Measurements from ENCODE around the gene PDAP1.
"Not testable (repeated sequence)": the region's sequence is repeated elsewhere in the genome, so short reads cannot be mapped to it uniquely, and the experiment has no call there.

PDAP1 gene, protein sequence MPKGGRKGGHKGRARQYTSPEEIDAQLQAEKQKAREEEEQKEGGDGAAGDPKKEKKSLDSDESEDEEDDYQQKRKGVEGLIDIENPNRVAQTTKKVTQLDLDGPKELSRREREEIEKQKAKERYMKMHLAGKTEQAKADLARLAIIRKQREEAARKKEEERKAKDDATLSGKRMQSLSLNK

GRCh38 chr7:99408379-99409191 is at the start of gene PDAP1, which contains the start of gene BUD31:
Gene PDAP1, minus strand, starts transcription at chr7:99408597. Its CDS starts 49 bp downstream, at chr7:99408548.
Gene BUD31, plus strand, starts transcription at chr7:99408969. Its CDS starts 2,124 bp downstream, at chr7:99411093.
- DNase-seq: peak; percentile 92

GRCh38 chr7:99457650-99458493 is 49.5 kb upstream of the PDAP1 start:
- no peak for DNase-seq

GRCh38 chr7:99457050-99457649 is 48.8 kb upstream of the PDAP1 start:
- DNase-seq: no peak

- DNase-seq: no peak
These were observed 47.9 kb upstream of the PDAP1 start for GRCh38 chr7:99456288-99456687.

DNA sequence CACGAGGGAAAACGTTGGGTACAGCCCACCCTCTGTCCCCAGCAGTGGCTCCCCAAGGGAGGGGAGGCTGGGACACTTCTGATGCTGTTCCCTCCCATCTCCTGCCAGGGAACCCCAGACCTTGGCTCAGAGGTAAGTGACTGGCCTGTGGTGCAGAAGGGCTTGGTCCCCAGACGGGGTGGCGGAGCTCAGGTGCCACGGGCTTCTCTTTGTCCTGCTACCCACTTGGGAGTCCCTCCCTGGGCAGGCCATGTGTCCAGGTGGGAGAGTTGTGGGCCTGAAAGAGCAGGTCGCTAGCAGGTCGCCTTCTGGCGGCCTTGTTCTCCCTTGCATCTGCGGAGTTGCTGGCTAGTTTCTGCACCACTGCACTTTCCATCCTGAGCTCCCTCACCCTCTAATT is 47.5 kb upstream of the PDAP1 start:
- no peak for DNase-seq

DNA sequence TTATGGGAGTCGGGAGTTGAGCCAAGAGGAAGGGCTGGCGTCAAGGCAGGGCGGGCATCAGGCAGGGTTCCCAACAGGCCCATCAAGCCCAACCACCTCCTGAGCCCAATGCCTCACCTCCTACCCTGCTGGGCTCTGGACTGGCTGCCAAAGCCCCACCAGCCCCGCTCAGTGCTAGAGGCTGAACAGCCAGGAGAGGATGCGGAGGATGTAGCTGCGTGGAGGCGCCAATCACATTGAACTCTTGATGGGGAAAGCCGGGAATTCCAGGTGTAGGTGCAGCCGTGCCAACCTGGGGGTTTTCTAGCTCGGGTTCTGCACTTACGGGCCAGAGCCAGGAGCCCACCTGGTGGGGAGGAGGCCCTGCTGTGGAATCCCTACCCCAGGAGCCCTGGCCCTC is 44.7 kb upstream of the PDAP1 start:
- DNase-seq: no peak

DNA sequence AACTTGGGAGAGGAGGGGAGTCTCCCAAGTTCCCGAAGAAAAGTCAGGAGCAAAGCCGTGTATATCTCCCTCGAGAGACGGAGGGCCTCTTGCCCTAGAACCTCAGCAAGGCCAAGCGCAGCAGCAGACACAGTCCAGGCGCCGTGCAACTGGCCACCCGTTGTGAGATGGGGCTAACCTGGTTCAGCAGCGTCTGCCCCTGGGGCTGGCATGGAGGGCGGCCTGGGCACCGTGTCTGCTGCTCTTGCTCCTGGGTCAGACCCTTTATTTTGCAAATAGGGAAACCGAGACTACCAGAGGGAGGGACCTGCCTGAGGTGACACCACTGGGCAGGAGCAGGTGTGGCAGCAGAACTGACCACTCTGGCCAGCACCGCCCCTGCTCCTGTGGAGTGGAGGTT is 44.1 kb upstream of the PDAP1 start:
- no peak for DNase-seq

DNA sequence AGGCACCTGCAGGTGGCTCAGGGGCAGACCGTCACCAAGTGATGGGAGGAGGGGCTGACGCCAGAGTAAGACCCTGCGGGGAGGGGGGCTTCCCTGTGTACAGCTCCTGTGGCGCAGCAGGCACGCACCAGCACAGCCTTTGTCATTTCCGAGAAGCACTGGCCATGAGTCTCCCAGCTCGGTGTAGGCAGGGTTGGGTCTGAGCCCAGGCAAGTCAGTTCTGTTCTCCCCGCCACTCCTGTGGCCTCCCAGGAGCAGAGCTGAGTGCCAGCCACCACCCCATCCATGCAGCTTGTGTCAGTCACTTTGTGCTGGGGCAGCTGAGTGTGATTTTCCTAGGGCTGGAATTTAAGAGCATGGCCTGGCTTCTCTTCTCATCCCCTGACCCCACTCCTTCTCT is 43.5 kb upstream of the PDAP1 start:
- DNase-seq: no peak

DNA sequence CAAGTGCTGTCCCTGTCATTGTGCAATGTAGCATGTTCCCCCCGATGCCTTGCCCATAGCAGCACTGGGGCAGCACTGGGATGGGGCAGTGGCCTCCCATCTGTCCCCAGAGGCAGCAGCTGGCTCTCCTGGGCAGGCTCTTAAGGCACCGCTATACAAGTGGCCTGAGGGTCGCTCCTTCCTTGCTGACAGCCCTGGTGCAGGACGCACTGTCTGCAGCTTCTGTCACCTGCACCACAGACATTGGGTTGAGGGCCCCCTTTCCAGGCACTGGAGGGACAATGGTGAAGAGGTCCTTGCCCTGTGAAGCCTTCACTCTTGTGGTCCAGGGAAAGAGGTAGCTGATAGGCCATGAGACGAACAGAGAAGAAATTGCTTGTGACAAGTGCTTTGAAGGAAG is 40.9 kb upstream of the PDAP1 start:
- no peak for DNase-seq

GRCh38 chr7:99448855-99449254 is 40.5 kb upstream of the PDAP1 start:
- no peak for DNase-seq

- no peak for DNase-seq
These were observed 39.5 kb upstream of the PDAP1 start for GRCh38 chr7:99447943-99448342.

GRCh38 chr7:99446096-99446495 is 37.7 kb upstream of the PDAP1 start:
- no peak for DNase-seq

DNA sequence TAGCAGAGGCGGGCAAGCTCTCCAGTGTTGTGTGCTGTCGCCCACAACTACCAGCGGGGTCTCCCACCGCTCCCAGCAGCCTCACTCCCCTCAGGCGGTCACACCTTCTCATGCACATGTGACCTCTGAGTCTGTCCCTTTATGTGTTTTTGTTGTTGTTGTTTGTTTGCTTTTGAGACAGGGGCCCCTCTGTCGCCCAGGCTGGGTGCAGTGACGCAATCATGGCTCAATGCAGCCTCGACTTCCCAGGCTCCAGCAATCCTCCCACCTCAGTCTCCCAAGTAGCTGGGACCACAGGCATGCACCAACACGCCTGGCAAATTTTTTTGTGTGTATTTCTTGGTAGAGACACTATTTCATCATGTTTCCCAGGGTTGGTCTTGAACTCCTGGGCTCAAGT is 31.8 kb upstream of the PDAP1 start:
- DNase-seq: no peak

DNA sequence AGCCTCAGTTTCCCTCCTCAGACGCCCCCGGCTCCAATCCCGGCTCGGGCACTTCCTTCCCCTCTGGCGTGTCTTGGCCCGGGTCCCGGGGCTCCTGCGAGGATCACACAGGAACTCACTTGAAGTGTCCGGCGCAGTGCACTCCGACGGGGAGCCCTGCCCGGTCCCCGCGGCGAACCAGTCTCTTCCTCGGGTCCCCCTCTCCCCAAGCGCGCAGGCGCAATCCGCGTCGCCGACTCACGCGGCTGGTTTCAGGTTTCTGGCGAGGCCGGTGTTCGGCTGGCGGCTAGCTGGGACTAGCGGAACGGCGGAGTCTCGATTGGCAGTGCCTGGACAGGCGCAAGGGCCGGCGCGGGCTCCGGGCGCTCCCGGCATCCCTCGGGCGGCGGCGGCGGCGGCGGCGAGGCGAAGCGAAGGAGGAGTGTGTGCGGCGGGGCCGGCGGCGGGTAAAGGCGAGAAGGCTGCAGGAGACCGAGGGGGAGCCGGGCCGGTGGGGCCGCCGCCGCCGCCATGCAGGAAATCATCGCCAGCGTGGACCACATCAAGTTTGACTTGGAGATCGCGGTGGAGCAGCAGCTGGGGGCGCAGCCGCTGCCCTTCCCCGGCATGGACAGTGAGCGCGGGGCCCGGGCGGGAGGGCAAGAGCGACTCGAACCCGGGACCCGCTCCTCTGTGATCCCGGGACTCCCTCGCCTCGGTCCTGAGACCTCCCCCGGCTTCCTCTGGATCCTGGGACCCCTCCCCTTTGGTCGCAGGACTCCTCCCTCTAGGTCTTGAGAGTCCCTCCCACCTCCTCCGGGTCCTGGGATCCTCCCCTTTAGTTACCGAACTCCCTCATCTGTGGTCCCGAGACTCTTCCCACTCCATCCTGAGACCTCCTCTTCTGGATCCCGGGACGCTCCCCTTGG is 30.4 kb upstream of the PDAP1 start, which contains the start of the genes CPSF4 and PTCD1:
TSS of gene CPSF4 (plus strand) at position 371 of the 908 bp plus-strand sequence. CDS start at position 511, 140 bp downstream.
TSS of gene PTCD1 (minus strand) at position 226 of the 908 bp plus-strand sequence. CDS start 3,556 bp downstream, outside the sequence.
- DNase-seq: peak; percentile 89

GRCh38 chr7:99437946-99438572 is 29.7 kb upstream of the PDAP1 start:
- DNase-seq: no peak

- DNase-seq: no peak
These were observed 24.8 kb upstream of the PDAP1 start for GRCh38 chr7:99433158-99433557.

DNA sequence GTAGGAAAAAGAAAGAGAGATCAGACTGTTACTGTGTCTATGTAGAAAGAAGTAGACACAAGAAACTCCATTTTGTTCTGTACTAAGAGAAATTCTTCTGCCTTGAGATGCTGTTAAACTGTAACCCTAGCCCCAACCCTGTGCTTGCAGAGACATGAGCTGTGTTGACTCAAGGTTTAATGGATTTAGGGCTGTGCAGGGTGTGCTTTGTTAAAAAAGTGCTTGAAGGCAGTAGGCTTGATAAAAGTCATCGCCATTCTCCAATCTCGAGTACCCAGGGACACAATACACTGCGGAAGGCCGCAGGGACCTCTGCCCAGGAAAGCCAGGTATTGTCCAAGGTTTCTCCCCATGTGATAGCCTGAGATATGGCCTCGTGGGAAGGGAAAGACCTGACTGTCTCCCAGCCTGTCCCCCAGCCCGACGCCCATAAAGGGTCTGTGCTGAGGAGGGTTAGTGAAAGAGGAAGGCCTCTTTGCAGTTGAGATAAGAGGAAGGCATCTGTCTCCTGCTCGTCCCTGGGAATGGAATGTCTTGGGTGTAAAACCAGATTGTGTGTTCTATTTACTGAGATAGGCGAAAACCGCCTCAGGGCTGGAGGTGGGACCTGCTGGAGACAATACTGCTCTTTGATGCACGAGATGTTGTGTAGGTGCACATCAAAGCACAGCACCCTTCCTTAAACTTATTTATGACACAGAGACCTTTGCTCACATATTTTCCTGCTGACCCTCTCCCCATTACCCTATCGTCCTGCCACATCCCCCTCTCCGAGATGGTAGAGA is 23.6 kb upstream of the PDAP1 start:
- DNase-seq: not testable (repeated sequence)

- DNase-seq: no peak
These were observed 21.4 kb upstream of the PDAP1 start for GRCh38 chr7:99429756-99430155.

GRCh38 chr7:99428972-99429566 is 20.7 kb upstream of the PDAP1 start:
- no peak for DNase-seq
